ENCODE measurements around the gene ACVR1B.
A peak's percentile ranks its signal among the peaks of the same experiment; 100 is the strongest.

The ACVR1B gene

GRCh38 chr12:52004042-52004648 is 52.6 kb downstream of the ACVR1B start:
- peak; percentile 79 for DNase-seq (ENCODE audit: low spot score)

DNA sequence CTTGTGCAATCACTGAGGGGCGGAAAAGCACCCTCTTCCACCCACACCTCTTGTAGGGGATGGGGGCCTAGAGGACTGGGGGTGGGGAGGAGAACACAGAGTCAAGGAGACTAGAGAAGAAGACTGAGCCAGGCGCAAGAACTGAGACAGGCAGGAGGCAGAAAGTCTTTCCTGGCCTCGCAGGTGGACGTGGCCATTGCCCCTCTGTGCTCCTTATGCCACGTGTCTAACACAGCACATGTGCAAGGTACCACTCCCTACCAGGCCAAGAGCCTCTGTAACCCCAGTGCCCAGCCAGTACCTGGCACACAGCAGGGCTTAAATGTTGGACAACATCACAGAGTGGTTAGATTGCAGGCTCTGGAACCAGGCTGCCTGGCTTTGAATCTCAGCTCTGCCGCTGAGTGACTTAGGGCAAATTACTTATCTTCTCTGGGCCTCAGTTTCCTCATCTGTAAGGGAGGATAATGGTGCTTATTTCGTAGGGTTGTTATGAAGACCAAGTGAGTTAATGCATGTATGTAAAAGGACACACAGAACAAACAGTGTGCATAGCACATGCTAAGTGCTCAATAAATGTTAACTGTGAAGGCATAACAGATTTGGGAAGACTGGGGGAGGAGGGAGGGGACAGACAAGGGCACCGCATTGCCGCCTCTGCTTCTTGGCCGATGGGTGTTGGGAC is 53.9 kb downstream of the ACVR1B start:
- DNase-seq (ENCODE audit: low spot score), result no peak

- peak; percentile 80 for DNase-seq (ENCODE audit: low spot score)
Measured at GRCh38 chr12:52005903-52006703, 54.6 kb downstream of the ACVR1B start.

- peak; percentile 57 for DNase-seq (ENCODE audit: low spot score)
Measured at GRCh38 chr12:52006726-52007157, 55.2 kb downstream of the ACVR1B start, which contains the start of gene TAMALIN. Gene TAMALIN, plus strand, starts transcription at chr12:52006946. Its CDS starts 74 bp downstream, at chr12:52007020.

- DNase-seq (ENCODE audit: low spot score), result no peak
Measured at GRCh38 chr12:52007158-52007921, 55.8 kb downstream of the ACVR1B start.

- DNase-seq (ENCODE audit: low spot score), result no peak
Measured at GRCh38 chr12:52007982-52008510, 56.5 kb downstream of the ACVR1B start.

GRCh38 chr12:52009081-52009751 is 57.7 kb downstream of the ACVR1B start:
- DNase-seq (ENCODE audit: low spot score), result no peak

- DNase-seq (ENCODE audit: low spot score), result peak; percentile 87
Measured at GRCh38 chr12:52010152-52010622, 58.7 kb downstream of the ACVR1B start.

GRCh38 chr12:52010692-52011601 is 59.4 kb downstream of the ACVR1B start:
- no peak for DNase-seq (ENCODE audit: low spot score)

DNA sequence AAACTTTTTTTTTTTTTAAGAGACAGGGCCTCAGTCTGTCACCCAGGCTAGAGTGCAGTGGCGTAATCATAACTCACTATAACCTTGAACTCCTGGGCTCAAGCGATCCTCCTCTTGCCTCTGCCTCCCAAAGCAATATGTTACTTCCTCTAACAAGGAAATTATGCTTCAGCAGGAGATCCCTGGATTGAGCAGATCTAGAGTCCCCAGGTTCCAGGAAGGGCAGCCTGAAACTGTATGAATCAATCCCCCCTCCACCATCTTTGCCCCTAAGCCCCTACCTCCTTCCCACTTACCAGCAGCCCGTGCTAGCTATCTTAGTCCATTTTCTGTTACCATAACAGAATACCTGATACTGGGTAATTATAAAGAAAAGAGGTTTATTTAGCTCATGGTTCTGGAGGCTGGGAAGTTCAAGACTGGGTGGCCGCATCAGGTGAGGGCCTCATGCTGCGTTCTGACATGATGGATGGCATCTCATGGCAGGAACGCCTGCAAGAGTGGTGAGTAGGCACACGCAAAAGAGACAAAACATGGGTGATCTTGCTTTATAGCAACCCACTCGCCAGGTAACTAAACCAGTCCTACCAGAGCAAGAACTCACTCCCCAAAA is 60.2 kb downstream of the ACVR1B start:
- DNase-seq (ENCODE audit: low spot score), result no peak

- no peak for DNase-seq (ENCODE audit: low spot score)
Measured at GRCh38 chr12:52013626-52014310, 62.3 kb downstream of the ACVR1B start.

DNA sequence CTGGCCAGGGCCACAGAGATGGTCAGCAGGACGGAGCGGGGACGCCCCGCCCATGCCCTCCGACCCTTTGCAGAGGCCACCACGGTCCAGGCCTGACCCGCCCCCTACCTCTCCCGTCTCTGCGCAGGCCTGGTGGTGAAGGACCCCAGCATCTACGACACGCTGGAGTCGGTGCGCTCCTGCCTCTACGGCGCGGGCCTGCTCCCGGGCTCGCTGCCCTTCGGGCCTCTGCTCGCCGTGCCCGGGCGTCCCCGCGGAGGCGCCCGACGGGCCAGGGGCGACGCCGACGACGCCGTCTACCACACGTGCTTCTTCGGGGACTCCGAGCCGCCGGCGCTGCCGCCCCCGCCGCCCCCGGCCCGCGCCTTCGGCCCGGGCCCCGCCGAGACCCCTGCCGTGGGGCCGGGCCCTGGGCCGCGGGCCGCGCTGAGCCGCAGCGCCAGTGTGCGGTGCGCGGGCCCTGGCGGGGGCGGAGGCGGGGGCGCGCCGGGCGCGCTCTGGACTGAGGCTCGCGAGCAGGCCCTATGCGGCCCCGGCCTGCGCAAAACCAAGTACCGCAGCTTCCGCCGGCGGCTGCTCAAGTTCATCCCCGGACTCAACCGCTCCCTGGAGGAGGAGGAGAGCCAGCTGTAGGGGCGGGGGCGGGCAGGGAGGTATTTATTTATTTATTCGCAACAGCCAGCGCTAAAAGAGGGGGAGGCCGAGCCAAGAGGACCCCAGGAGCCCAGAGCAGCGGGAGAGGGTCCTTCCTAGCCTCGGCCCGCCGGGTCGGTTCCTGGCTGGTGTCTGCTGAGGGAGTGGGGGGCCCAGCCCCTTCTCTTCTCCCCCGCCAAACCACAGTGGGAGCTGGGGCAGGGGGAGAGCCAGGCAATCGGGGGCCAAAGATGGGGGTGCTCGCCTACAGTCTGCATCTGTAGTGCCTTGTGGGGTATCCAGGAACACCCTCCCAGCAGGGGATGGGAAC is 63.4 kb downstream of the ACVR1B start:
- no peak for DNase-seq (ENCODE audit: low spot score)

DNA sequence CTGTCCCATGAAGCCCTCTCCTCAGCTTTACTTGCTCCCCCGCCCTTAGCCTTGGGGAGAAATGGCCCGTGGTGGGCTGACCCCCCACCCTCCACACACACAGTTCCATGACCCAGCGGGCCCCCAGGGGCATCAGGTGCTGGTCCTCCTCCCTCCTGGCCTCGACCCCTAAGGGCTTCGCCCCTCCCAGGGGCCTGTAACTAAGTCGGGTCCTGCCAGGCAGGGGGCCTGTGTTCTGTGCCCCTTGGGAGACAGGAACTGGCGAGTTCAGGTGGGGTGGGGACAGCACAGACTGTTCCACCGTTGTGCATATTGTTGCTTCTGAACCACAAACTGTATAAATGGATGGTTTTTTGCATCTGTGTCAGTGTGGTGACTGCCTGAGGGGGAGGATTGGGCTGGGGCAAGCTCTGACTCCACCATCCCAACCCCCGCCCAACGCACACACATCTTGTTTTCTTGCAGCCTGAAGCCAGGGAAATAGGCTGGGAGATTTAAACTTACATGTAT is 64.1 kb downstream of the ACVR1B start:
- DNase-seq (ENCODE audit: low spot score), result peak; percentile 53

DNA sequence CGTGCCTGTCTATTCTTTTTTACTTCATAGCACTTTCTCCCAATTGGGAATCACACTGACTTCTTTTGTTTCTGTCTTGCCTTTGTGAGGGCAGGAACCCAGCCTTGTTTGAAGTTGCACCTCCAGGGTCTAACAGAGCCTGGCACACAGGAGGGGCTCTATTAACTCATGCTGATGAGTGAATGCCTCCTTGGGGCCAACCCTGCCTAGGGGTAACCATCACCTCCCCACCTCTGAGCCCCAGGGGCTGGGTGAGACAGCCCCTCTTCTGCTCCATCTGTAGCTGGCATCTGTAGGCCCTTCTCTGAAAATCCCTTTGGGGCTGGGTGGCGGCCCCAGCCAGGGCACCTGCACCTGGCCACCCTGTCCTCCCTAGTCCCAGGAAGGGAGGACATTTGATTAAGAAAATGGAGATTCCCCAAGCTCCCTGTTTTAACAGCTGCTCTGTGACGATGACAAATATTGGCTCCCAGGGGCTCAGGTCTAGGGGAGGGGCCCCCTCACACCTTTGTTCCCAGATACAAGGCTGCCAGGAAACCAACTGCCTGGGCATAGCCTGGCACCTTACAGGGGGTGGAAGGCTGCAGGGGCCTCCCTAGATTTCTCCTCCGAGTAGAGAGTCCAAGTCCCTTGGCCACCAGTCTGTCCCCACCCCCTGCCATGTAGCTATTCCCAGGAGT is 67.1 kb downstream of the ACVR1B start:
- no peak for DNase-seq (ENCODE audit: low spot score)

- DNase-seq (ENCODE audit: low spot score), result peak; percentile 55
Measured at GRCh38 chr12:52019113-52019770, 67.7 kb downstream of the ACVR1B start.

Data from Ammon's horn (tissue), 1 donor.